Loucy (cell line): Measurements from ENCODE around the gene SYCP2.
A peak's percentile ranks its signal among the peaks of the same experiment; 100 is the strongest.

Source experiments
- H2AFZ ChIP-seq: fragments of 200-600 bp; sonication (generic); 2 replicates; pipeline ENCODE4 v1.6.0; 2016; ENCODE audit warnings: antibody characterized with exemption, mild to moderate bottlenecking, low read length, moderate library complexity
- H3F3A ChIP-seq: fragments of 200-600 bp; 2 replicates; pipeline ENCODE4 v1.6.0; 2016; ENCODE audit warnings: antibody characterized with exemption, low read depth, mild to moderate bottlenecking
- H3K27me3 ChIP-seq: fragments of 200-600 bp; sonication (generic); 2 replicates; pipeline ENCODE4 v1.6.1; 2014; ENCODE audit warnings: low read length, mild to moderate bottlenecking; ENCODE audit not compliant: insufficient read depth, poor library complexity, severe bottlenecking
- H3K36me3 ChIP-seq: fragments of 200-600 bp; sonication (generic); 2 replicates; pipeline ENCODE4 v1.6.1; 2016; ENCODE audit warnings: low read length; ENCODE audit not compliant: insufficient read depth
- H3K4me1 ChIP-seq: fragments of 200-600 bp; sonication (generic); 2 replicates; pipeline ENCODE4 v1.5.1; 2014; ENCODE audit warnings: low read length, mild to moderate bottlenecking; ENCODE audit not compliant: insufficient read depth, poor library complexity, severe bottlenecking
- H3K4me2 ChIP-seq: fragments of 200-600 bp; sonication (generic); 2 replicates; pipeline ENCODE4 v1.6.0; 2014; ENCODE audit warnings: antibody characterized with exemption, low read length, low read depth, mild to moderate bottlenecking; ENCODE audit not compliant: poor library complexity, severe bottlenecking
- H3K4me3 ChIP-seq: fragments of 200-600 bp; sonication (generic); 2 replicates; pipeline ENCODE4 v1.5.1; 2014; ENCODE audit warnings: low read length, mild to moderate bottlenecking, mixed read lengths; ENCODE audit not compliant: poor library complexity, severe bottlenecking
- H3K79me2 ChIP-seq: fragments of 200-600 bp; sonication (generic); 2 replicates; pipeline ENCODE4 v1.6.1; 2014; ENCODE audit warnings: low read length; ENCODE audit not compliant: insufficient read depth
- H3K9ac ChIP-seq: fragments of 200-600 bp; sonication (generic); 2 replicates; pipeline ENCODE4 v1.6.0; 2014; ENCODE audit warnings: mild to moderate bottlenecking, low read depth, low read length, moderate library complexity; ENCODE audit not compliant: poor library complexity, severe bottlenecking
- H3K9me2 ChIP-seq: fragments of 200-600 bp; sonication (generic); replicated peaks from 2 replicates; pipeline ENCODE4 v1.6.1; 2016; ENCODE audit warnings: low read depth, low read length, mixed read lengths
- H3K9me3 ChIP-seq: fragments of 200-600 bp; sonication (generic); 2 replicates; pipeline ENCODE4 v1.6.1; 2014; ENCODE audit warnings: mild to moderate bottlenecking, antibody characterized with exemption, low read length, low read depth; ENCODE audit not compliant: insufficient read depth
- H4K20me1 ChIP-seq: fragments of 200-600 bp; sonication (generic); 2 replicates; pipeline ENCODE4 v1.6.0; 2014; ENCODE audit warnings: antibody characterized with exemption, low read length, mild to moderate bottlenecking; ENCODE audit not compliant: insufficient read depth, poor library complexity, severe bottlenecking
- CTCF ChIP-seq: fragments of 200-600 bp; sonication (generic); conservative IDR thresholded peaks from 2 replicates; pipeline ENCODE4 v1.5.1; 2014; ENCODE audit warnings: mild to moderate bottlenecking, antibody characterized with exemption, low read length
- EZH2phosphoT487 ChIP-seq: fragments of 200-600 bp; IDR thresholded peaks from 2 replicates; pipeline ENCODE4 v1.6.1; 2018; ENCODE audit warnings: antibody characterized with exemption, mild to moderate bottlenecking, moderate library complexity, borderline replicate concordance

Gene SYCP2

GRCh38 chr20:59954718-59955117 is 21.3 kb upstream of the SYCP2 start:
- Histone ChIP-seq H2AFZ (no peak overlapping the region), H3F3A (no peaks in the 10 kb centered on the region), H3K9ac (no peak overlapping the region), H4K20me1 (no peaks in the 10 kb centered on the region), H3K4me3 (no peak overlapping the region), H3K4me2 (no peak overlapping the region), H3K36me3 (no peaks in the 10 kb centered on the region), H3K9me2 (no peaks in the 10 kb centered on the region), H3K9me3 (no peaks in the 10 kb centered on the region), H3K79me2 (no peaks in the 10 kb centered on the region), H3K4me1 (no peaks in the 10 kb centered on the region), H3K27me3 (no peaks in the 10 kb centered on the region)
- TF ChIP-seq EZH2phosphoT487 (no peak), CTCF (no peak)

- Histone ChIP-seq H3K9me2 (no peaks in the 10 kb centered on the region), H3K4me3 (no peak overlapping the region), H3K9ac (no peak overlapping the region), H3K27me3 (no peaks in the 10 kb centered on the region), H3F3A (no peaks in the 10 kb centered on the region), H3K79me2 (no peaks in the 10 kb centered on the region), H3K9me3 (no peaks in the 10 kb centered on the region), H4K20me1 (no peaks in the 10 kb centered on the region), H3K36me3 (no peaks in the 10 kb centered on the region), H3K4me1 (peaks cover 13% of the 10 kb centered on the region), H3K4me2 (no peak overlapping the region), H2AFZ (no peak overlapping the region)
- TF ChIP-seq CTCF (no peak), EZH2phosphoT487 (no peak)
Observed at GRCh38 chr20:59949911-59950310, 16.5 kb upstream of the SYCP2 start.

- H3K9me2 ChIP-seq, result no peaks in the 10 kb centered on the region
- TF ChIP-seq CTCF (peak; percentile 82), EZH2phosphoT487 (no peak)
- peak overlapping the region; percentile 6 for H3K9ac ChIP-seq
- H3K4me2 ChIP-seq, result peak overlapping the region; percentile 61
- peaks cover 8% of the 10 kb centered on the region; the same call in 1 of the 2 replicates for H3K36me3 ChIP-seq
- H3F3A ChIP-seq, result no peaks in the 10 kb centered on the region
- peaks cover 13% of the 10 kb centered on the region for H3K4me1 ChIP-seq
- H4K20me1 ChIP-seq, result no peaks in the 10 kb centered on the region
- H3K4me3 ChIP-seq, result peak overlapping the region; percentile 41
- H2AFZ ChIP-seq, result peak overlapping the region; percentile 24; the same call in 1 of the 2 replicates
- H3K27me3 ChIP-seq, result no peaks in the 10 kb centered on the region
- no peaks in the 10 kb centered on the region for H3K79me2 ChIP-seq
- no peaks in the 10 kb centered on the region for H3K9me3 ChIP-seq
Observed at GRCh38 chr20:59948828-59949720, 15.6 kb upstream of the SYCP2 start.
